RWPE2 (cell line): Measurements from ENCODE around the gene KAT5.
"Not testable (repeated sequence)": the region's sequence is repeated elsewhere in the genome, so short reads cannot be mapped to it uniquely, and the experiment has no call there.

Experiments
- ATAC-seq: fragments of 200-7000 bp; cut with Tn5 transposase; 3 replicates; pipeline ENCODE4 v1.9.1; 2021; ENCODE audit warnings: low read depth
- DNase-seq: peaks from one replicate; pipeline ENCODE4 v3.0.0-alpha.2; 2020; ENCODE audit warnings: low spot score
- H3K27ac ChIP-seq: fragments of 450-650 bp; 2 replicates; pipeline ENCODE4 v1.5.1; 2017; ENCODE audit warnings: mild to moderate bottlenecking; ENCODE audit not compliant: poor library complexity, severe bottlenecking
- H3K27me3 ChIP-seq: fragments of 250-450 bp; sonication (Bioruptor Pico); 2 replicates; pipeline ENCODE4 v1.5.1; 2021; ENCODE audit warnings: mild to moderate bottlenecking, moderate library complexity; ENCODE audit not compliant: insufficient read depth, poor library complexity, severe bottlenecking
- H3K36me3 ChIP-seq: fragments of 250-450 bp; sonication (Bioruptor Pico); 2 replicates; pipeline ENCODE4 v1.5.1; 2020; ENCODE audit warnings: low read depth, mild to moderate bottlenecking, moderate library complexity
- H3K4me1 ChIP-seq: fragments of 250-450 bp; sonication (Bioruptor Pico); 2 replicates; pipeline ENCODE4 v1.5.1; 2021; ENCODE audit warnings: mild to moderate bottlenecking, moderate library complexity; ENCODE audit not compliant: insufficient read depth, poor library complexity, severe bottlenecking
- H3K4me3 ChIP-seq: fragments of 250-450 bp; sonication (Bioruptor Pico); 2 replicates; pipeline ENCODE4 v1.5.1; 2021; ENCODE audit warnings: mild to moderate bottlenecking, moderate library complexity; ENCODE audit not compliant: severe bottlenecking
- H3K9me3 ChIP-seq: fragments of 250-450 bp; sonication (Bioruptor Pico); 2 replicates; pipeline ENCODE4 v1.5.1; 2021; ENCODE audit warnings: mild to moderate bottlenecking, moderate library complexity; ENCODE audit not compliant: severe bottlenecking
- TF ChIP-seq, protein P1 (sequence below): fragments of 450-650 bp; IDR thresholded peaks from one replicate; pipeline ENCODE4 v1.5.1; 2017; ENCODE audit warnings: mild to moderate bottlenecking, moderate library complexity; ENCODE audit not compliant: poor library complexity, severe bottlenecking

KAT5 gene

DNA sequence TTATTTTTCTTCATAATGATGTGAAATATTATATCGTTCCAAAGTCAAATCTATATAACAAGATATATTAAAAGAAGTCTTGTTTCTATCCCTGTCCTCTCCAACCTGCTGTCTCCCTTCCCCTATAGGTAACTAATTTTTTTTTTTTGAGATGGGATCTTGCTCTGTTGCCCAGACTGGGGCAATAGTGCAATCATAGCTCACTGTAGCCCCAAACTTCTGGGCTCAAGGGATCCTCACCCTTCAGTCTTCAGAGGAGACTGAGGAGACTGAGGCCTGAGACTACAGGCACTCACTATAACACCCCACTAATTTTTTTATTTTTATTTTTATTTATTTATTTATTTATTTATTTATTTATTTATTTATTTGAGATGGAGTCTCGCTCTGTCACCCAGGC, 39.1 kb upstream of the KAT5 start:
- H3K4me1 ChIP-seq, result no peaks in the 10 kb centered on the region

DNA sequence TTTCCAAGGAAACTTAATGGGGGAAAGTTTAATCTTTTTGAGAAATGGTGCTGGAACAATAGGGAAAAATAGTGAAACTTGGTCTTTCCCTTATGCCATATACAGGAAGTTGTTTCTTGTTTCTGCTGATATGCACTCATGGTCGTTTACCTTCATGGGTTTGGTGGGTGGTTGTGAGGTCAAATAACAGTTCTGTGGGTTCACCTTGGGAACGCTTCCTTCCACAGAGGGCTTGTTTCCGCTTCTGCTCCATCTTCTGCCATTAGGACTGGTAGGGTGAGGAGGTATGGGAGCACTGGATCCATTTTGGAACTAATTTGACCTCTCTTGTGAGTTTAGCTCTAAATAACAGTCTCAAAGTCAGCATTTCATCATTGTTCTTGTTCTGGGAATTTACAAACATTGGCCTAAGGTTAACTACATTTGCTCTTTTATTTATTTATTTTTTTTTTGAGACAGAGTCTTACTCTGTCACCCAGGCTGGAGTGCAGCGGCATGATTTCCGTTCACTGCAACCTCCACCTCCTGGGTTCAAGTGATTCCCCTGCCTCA, 31.8 kb upstream of the KAT5 start:
- no peak for DNase-seq
- Histone ChIP-seq H3K4me3 (no peak overlapping the region), H3K36me3 (no peaks in the 10 kb centered on the region), H3K9me3 (no peaks in the 10 kb centered on the region), H3K4me1 (no peaks in the 10 kb centered on the region), H3K27ac (no peak overlapping the region), H3K27me3 (no peaks in the 10 kb centered on the region)
- ATAC-seq, result no peak
- TF ChIP-seq, protein P1, sequence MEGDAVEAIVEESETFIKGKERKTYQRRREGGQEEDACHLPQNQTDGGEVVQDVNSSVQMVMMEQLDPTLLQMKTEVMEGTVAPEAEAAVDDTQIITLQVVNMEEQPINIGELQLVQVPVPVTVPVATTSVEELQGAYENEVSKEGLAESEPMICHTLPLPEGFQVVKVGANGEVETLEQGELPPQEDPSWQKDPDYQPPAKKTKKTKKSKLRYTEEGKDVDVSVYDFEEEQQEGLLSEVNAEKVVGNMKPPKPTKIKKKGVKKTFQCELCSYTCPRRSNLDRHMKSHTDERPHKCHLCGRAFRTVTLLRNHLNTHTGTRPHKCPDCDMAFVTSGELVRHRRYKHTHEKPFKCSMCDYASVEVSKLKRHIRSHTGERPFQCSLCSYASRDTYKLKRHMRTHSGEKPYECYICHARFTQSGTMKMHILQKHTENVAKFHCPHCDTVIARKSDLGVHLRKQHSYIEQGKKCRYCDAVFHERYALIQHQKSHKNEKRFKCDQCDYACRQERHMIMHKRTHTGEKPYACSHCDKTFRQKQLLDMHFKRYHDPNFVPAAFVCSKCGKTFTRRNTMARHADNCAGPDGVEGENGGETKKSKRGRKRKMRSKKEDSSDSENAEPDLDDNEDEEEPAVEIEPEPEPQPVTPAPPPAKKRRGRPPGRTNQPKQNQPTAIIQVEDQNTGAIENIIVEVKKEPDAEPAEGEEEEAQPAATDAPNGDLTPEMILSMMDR, result no peak

More for the DNA sequence above, 39.1 kb upstream of the KAT5 start:
- no peak overlapping the region for H3K27ac ChIP-seq
- ATAC-seq (no peak), DNase-seq (no peak)
- TF ChIP-seq, protein P1, result no peak
- H3K9me3 ChIP-seq, result peaks cover 2% of the 10 kb centered on the region
- no peaks in the 10 kb centered on the region for H3K36me3 ChIP-seq
- H3K27me3 ChIP-seq, result no peaks in the 10 kb centered on the region
- H3K4me3 ChIP-seq, result no peak overlapping the region

DNA sequence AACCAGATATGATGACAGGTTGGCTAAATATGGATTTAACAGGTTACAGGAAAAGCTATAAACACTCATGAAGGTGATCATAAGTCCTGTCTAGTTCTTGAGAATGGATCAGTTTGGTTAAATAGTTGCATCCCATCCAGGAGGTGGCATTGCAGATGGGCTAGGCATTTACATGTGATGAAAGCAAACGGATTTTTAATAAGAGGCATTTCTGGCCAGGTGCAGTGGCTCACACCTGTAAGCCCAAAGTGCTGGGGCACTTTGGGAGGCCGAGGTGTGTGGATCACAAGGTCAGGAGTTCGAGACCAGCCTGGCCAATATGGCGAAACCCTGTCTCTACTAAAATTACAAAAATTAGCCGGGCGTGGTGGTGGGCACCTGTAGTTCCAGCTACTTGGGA, 28.6 kb upstream of the KAT5 start:
- H3K27me3 ChIP-seq, DNase-seq, H3K36me3 ChIP-seq, ATAC-seq, H3K4me1 ChIP-seq, H3K27ac ChIP-seq, H3K9me3 ChIP-seq, H3K4me3 ChIP-seq: not testable (repeated sequence)

DNA sequence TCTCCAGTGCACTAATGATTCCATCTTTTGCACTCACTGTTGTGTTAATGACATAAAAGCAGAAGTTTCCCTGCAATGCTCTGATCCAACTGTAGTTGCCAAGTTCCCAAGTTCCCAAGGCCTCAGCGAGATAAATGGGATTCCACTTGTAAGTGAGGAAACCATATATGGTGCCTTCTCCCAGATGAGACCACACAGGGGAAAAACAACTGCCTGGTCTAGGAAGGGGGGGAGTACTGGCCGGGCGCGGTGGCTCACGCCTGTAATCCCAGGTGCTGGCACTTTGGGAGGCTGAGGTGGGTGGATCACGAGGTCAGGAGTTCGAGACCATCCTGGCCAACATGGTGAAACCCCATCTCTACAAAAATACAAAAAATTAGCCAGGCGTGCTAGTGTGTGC, 26.1 kb upstream of the KAT5 start:
- DNase-seq, result no peak
- H3K4me3 ChIP-seq, result no peak overlapping the region
- TF ChIP-seq, protein P1, result no peak

DNA sequence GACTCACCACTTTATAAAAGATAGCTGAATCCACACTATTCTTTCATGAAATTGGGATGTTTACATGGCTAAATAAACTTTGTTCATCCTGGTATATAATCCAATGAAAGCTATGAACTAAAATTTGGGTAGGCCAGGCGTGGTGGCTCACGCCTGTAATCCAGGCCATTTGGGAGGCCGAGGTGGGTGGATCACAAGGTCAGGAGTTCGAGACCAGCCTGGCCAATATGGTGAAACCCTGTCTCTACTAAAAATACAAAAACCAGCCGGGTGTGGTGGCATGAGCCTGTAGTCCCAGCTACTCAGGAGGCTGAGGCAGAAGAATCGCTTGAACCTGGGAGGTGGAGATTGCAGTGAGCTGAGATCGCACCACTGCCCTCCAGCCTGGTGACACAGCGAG, 20.2 kb upstream of the KAT5 start:
- H3K27ac ChIP-seq, H3K36me3 ChIP-seq, DNase-seq, H3K27me3 ChIP-seq, H3K9me3 ChIP-seq, H3K4me3 ChIP-seq, ATAC-seq, H3K4me1 ChIP-seq: not testable (repeated sequence)

More for the DNA sequence above, 26.1 kb upstream of the KAT5 start:
- Histone ChIP-seq H3K4me1 (no peaks in the 10 kb centered on the region), H3K9me3 (no peaks in the 10 kb centered on the region), H3K27ac (no peak overlapping the region), H3K36me3 (no peaks in the 10 kb centered on the region), H3K27me3 (no peaks in the 10 kb centered on the region)
- no peak for ATAC-seq

DNA sequence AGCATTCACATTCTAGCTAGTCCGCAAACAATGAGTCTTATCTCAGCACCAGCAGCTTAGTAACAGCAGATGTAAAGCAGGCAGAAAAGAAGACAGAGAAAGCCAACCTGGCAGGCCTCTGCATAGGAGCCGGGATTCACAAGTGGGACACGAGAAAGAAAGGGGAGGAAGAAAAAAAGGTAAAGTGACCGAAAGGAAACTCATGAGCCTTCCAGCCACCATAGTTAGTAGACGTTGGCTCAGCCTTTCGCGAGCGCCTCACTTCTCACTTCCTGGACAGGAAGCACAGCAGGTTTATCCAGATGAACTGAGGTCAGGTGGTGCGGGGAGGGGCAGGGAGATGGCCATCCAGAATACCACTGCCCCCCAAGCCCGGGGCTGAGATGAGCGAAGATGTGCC, 19.7 kb upstream of the KAT5 start:
- H3K36me3 ChIP-seq, result no peaks in the 10 kb centered on the region
- H3K4me3 ChIP-seq, result no peak overlapping the region
- H3K27ac ChIP-seq, result no peak overlapping the region
- H3K4me1 ChIP-seq, result no peaks in the 10 kb centered on the region
- TF ChIP-seq, protein P1, result no peak
- H3K27me3 ChIP-seq, result no peaks in the 10 kb centered on the region
- no peaks in the 10 kb centered on the region for H3K9me3 ChIP-seq
- DNase-seq (no peak), ATAC-seq (no peak)
